Liver (tissue), 9 donors: ENCODE results near the gene AKR1C2. TPM values are rescaled to one million over a fixed set of nuclear protein-coding genes. Genes with fewer than 3 reads are reported as not detected.

ENCODE experiments used
- DNase-seq: peaks from one replicate; pipeline ENCODE4 v3.0.0-alpha.2; 2017; ENCODE audit warnings: low spot score
- H3K27ac ChIP-seq, 2 donors: one replicate each; pipeline ENCODE4 v1.7.0; 2013; ENCODE audit warnings: inconsistent platforms in 2 of 2, low read length in 2 of 2, control low read depth in 1 of 2, low read depth in 1 of 2, mild to moderate bottlenecking in 1 of 2
- H3K27me3 ChIP-seq, 4 donors: one replicate each; pipeline versions ENCODE4 v1.6.1 to v1.7.0; 2013; ENCODE audit warnings: low read length in 3 of 4, inconsistent platforms in 1 of 4, mild to moderate bottlenecking in 1 of 4, moderate library complexity in 1 of 4; ENCODE audit not compliant: control insufficient read depth in 4 of 4, insufficient read depth in 4 of 4
- H3K36me3 ChIP-seq, 4 donors: one replicate each; pipeline versions ENCODE4 v1.6.1 to v1.7.0; 2013; ENCODE audit warnings: low read length in 3 of 4, mild to moderate bottlenecking in 3 of 4, low read depth in 1 of 4, moderate library complexity in 1 of 4; ENCODE audit not compliant: control insufficient read depth in 4 of 4, insufficient read depth in 3 of 4
- H3K4me1 ChIP-seq, 4 donors: one replicate each; pipeline versions ENCODE4 v1.6.1 to v1.7.0; 2013; ENCODE audit warnings: low read length in 3 of 4, mild to moderate bottlenecking in 3 of 4, moderate library complexity in 1 of 4; ENCODE audit not compliant: control insufficient read depth in 4 of 4, insufficient read depth in 4 of 4
- H3K4me3 ChIP-seq, 3 donors: one replicate each; pipeline versions ENCODE4 v1.6.1 to v1.7.0; 2013; ENCODE audit warnings: low read length in 3 of 3, control low read depth in 1 of 3, low read depth in 1 of 3, mild to moderate bottlenecking in 1 of 3
- H3K9ac ChIP-seq, 2 donors: one replicate each; pipeline ENCODE4 v1.7.0; 2013; ENCODE audit warnings: low read length in 2 of 2, mild to moderate bottlenecking in 2 of 2, moderate library complexity in 2 of 2, control low read depth in 1 of 2, low read depth in 1 of 2
- H3K9me3 ChIP-seq, 4 donors: one replicate each; pipeline versions ENCODE4 v1.6.1 to v1.7.0; 2013; ENCODE audit warnings: low read length in 3 of 4; ENCODE audit not compliant: control insufficient read depth in 4 of 4
- CTCF ChIP-seq: fragments of 150-350 bp; IDR thresholded peaks from 2 replicates; pipeline ENCODE4 v1.5.1; 2017; ENCODE audit warnings: improper control_type of control experiment, low read depth, low read length; ENCODE audit not compliant: missing input control
- EGR1 ChIP-seq, 2 donors: IDR thresholded peaks; 2 replicates each; pipeline ENCODE4 v1.6.1; 2016 to 2018; ENCODE audit warnings: antibody characterized with exemption in 2 of 2, low read depth in 2 of 2
- FOXA2 ChIP-seq: IDR thresholded peaks from 2 replicates; pipeline ENCODE4 v1.6.1; 2016; ENCODE audit warnings: antibody characterized with exemption
- GABPA ChIP-seq, 2 donors: IDR thresholded peaks in 1 of 2; conservative IDR thresholded peaks in 1 of 2; 2 replicates each; pipeline ENCODE4 v1.6.1; 2016; ENCODE audit warnings: antibody characterized with exemption in 2 of 2, mild to moderate bottlenecking in 1 of 2, moderate library complexity in 1 of 2
- HNF4A ChIP-seq, 2 donors: conservative IDR thresholded peaks; 2 replicates each; pipeline ENCODE4 v1.6.1; 2016; ENCODE audit warnings: antibody characterized with exemption in 2 of 2, mild to moderate bottlenecking in 2 of 2
- HNF4G ChIP-seq: IDR thresholded peaks from 2 replicates; pipeline ENCODE4 v1.6.1; 2016; ENCODE audit warnings: antibody characterized with exemption
- JUND ChIP-seq, 2 donors: IDR thresholded peaks; 2 replicates each; pipeline ENCODE4 v1.6.1; 2016; ENCODE audit warnings: antibody characterized with exemption in 2 of 2
- NR2F2 ChIP-seq: IDR thresholded peaks from 2 replicates; pipeline ENCODE4 v1.6.1; 2016; ENCODE audit warnings: antibody characterized with exemption
- RAD21 ChIP-seq, 2 donors: IDR thresholded peaks; 2 replicates each; pipeline ENCODE4 v1.6.1; 2016; ENCODE audit warnings: antibody characterized with exemption in 2 of 2, mild to moderate bottlenecking in 2 of 2
- SP1 ChIP-seq: IDR thresholded peaks from 2 replicates; pipeline ENCODE4 v1.6.1; 2018; ENCODE audit warnings: antibody characterized with exemption, mild to moderate bottlenecking
- TAF1 ChIP-seq: conservative IDR thresholded peaks from 2 replicates; pipeline ENCODE4 v1.6.1; 2016; ENCODE audit warnings: antibody characterized with exemption, mild to moderate bottlenecking
- YY1 ChIP-seq: IDR thresholded peaks from 2 replicates; pipeline ENCODE4 v1.6.1; 2016; ENCODE audit warnings: antibody characterized with exemption, mild to moderate bottlenecking
- WGBS: extraction: QIAGEN DNeasy Blood & Tissue Kit; methylation state at CpG from one replicate; pipeline ENCODE4 v1.1.7; 2013; 5-methylcytosine and 5-hydroxymethylcytosine counted together
- polyA plus RNA-seq, 2 donors: library from polyadenylated mRNA; stranded (reverse) in 1 of 2; unstranded in 1 of 2; fragments of 200-250 nt in 1 of 2; fragments of >200 nt in 1 of 2; fragmentation: Nextera tagmentation in 1 of 2; extraction: Ambion mirVana in 1 of 2; gene quantifications; one replicate each; pipeline versions ENCODE4 v1.2.1 to v1.2.3, GENCODE V29; 2013 to 2015
- total RNA-seq, 2 donors: library from RNA; depleted of rRNA; stranded (reverse); fragments of >200 nt; gene quantifications; one replicate each; pipeline ENCODE4 v1.2.3, GENCODE V29; 2014
- TF ChIP-seq, protein P1 (sequence below): IDR thresholded peaks from 2 replicates; pipeline ENCODE4 v1.6.1; 2016; ENCODE audit warnings: antibody characterized with exemption
- TF ChIP-seq, protein P2 (sequence below): IDR thresholded peaks from 2 replicates; pipeline ENCODE4 v1.6.1; 2016; ENCODE audit warnings: antibody characterized with exemption
- TF ChIP-seq, protein P3 (sequence below): IDR thresholded peaks from 2 replicates; pipeline ENCODE4 v1.6.1; 2016; ENCODE audit warnings: antibody characterized with exemption
- TF ChIP-seq, protein P4 (sequence below): IDR thresholded peaks from 2 replicates; pipeline ENCODE4 v1.6.1; 2016; ENCODE audit warnings: antibody characterized with exemption, mild to moderate bottlenecking
- donor health status: healthy.
- donor health status: healthy.
- donor health status: healthy.
- donor health status: healthy.
- donor health status: healthy.

The AKR1C2 gene
- total and polyA plus RNA-seq, 4 donors = 63.8 to 699 (median 162) TPM

GRCh38 chr10:4982764-4983226 lies 20.9 kb downstream of the AKR1C2 start:
- WGBS = 81% methylated on average over 9 of the region's 9 CpGs
- no peak overlapping the region for H3K27ac ChIP-seq
- no peaks in the 10 kb centered on the region for H3K4me1 ChIP-seq
- no peaks in the 10 kb centered on the region for H3K9me3 ChIP-seq
- TF ChIP-seq, protein P1, sequence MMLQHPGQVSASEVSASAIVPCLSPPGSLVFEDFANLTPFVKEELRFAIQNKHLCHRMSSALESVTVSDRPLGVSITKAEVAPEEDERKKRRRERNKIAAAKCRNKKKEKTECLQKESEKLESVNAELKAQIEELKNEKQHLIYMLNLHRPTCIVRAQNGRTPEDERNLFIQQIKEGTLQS = no peak
- TF ChIP-seq YY1 (no peak), NR2F2 (no peak), TAF1 (no peak), RAD21 (IDR thresholded peaks at IDR 0.05) (no peak), GABPA (IDR thresholded peaks at IDR 0.05 in 1 of 2, conservative IDR thresholded peaks at IDR 0.05 in 1 of 2) (no peak), FOXA2 (no peak), CTCF (no peak), EGR1 (IDR thresholded peaks at IDR 0.05; ENCODE audit: low read depth in 2 of 2) (no peak), HNF4A (conservative IDR thresholded peaks at IDR 0.05) (no peak), HNF4G (no peak), JUND (IDR thresholded peaks at IDR 0.05) (no peak), SP1 (no peak)
- TF ChIP-seq, protein P2, sequence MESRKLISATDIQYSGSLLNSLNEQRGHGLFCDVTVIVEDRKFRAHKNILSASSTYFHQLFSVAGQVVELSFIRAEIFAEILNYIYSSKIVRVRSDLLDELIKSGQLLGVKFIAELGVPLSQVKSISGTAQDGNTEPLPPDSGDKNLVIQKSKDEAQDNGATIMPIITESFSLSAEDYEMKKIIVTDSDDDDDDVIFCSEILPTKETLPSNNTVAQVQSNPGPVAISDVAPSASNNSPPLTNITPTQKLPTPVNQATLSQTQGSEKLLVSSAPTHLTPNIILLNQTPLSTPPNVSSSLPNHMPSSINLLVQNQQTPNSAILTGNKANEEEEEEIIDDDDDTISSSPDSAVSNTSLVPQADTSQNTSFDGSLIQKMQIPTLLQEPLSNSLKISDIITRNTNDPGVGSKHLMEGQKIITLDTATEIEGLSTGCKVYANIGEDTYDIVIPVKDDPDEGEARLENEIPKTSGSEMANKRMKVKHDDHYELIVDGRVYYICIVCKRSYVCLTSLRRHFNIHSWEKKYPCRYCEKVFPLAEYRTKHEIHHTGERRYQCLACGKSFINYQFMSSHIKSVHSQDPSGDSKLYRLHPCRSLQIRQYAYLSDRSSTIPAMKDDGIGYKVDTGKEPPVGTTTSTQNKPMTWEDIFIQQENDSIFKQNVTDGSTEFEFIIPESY = no peak
- TF ChIP-seq, protein P3, sequence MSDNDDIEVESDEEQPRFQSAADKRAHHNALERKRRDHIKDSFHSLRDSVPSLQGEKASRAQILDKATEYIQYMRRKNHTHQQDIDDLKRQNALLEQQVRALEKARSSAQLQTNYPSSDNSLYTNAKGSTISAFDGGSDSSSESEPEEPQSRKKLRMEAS = no peak
- TF ChIP-seq, protein P4, sequence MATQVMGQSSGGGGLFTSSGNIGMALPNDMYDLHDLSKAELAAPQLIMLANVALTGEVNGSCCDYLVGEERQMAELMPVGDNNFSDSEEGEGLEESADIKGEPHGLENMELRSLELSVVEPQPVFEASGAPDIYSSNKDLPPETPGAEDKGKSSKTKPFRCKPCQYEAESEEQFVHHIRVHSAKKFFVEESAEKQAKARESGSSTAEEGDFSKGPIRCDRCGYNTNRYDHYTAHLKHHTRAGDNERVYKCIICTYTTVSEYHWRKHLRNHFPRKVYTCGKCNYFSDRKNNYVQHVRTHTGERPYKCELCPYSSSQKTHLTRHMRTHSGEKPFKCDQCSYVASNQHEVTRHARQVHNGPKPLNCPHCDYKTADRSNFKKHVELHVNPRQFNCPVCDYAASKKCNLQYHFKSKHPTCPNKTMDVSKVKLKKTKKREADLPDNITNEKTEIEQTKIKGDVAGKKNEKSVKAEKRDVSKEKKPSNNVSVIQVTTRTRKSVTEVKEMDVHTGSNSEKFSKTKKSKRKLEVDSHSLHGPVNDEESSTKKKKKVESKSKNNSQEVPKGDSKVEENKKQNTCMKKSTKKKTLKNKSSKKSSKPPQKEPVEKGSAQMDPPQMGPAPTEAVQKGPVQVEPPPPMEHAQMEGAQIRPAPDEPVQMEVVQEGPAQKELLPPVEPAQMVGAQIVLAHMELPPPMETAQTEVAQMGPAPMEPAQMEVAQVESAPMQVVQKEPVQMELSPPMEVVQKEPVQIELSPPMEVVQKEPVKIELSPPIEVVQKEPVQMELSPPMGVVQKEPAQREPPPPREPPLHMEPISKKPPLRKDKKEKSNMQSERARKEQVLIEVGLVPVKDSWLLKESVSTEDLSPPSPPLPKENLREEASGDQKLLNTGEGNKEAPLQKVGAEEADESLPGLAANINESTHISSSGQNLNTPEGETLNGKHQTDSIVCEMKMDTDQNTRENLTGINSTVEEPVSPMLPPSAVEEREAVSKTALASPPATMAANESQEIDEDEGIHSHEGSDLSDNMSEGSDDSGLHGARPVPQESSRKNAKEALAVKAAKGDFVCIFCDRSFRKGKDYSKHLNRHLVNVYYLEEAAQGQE = no peak
- no peak overlapping the region for H3K9ac ChIP-seq
- H3K27me3 ChIP-seq = no peaks in the 10 kb centered on the region
- no peak overlapping the region for H3K4me3 ChIP-seq
- no peak for DNase-seq
- peaks cover 0 to 9% (median 7%) of the 10 kb centered on the region in 4 donors for H3K36me3 ChIP-seq
